ENCODE results near the gene COL6A2.

- TF ChIP-seq POLR2AphosphoS5 (IDR thresholded peaks at IDR 0.05; ENCODE audit: low read depth, low read length) (no peak), REST (IDR thresholded peaks at IDR 0.05; ENCODE audit: low read depth) (no peak), CTCF (IDR thresholded peaks at IDR 0.05 in 2 of 3, conservative IDR thresholded peaks at IDR 0.05 in 1 of 3; ENCODE audit: borderline replicate concordance in 1 of 3, insufficient read depth in 1 of 3, low read depth in 2 of 3, low read length in 2 of 3) (no peak), POLR2A (IDR thresholded peaks at IDR 0.05; ENCODE audit: borderline replicate concordance, extremely low read depth, insufficient read depth, insufficient read length) (no peak), ZBTB33 (IDR thresholded peaks at IDR 0.05; ENCODE audit: extremely low read depth, insufficient replicate concordance, low read length) (no peak), TCF7L2 (IDR thresholded peaks at IDR 0.05; ENCODE audit: borderline replicate concordance, extremely low read depth, insufficient read depth, insufficient read length) (no peak), EZH2 (IDR thresholded peaks at IDR 0.05) (no peak), SIN3A (IDR thresholded peaks at IDR 0.05; ENCODE audit: low read depth) (no peak), EGR1 (IDR thresholded peaks at IDR 0.05; ENCODE audit: low read depth) (no peak)
These were observed 17.1 kb downstream of the COL6A2 start for GRCh38 chr21:46114963-46115362.

Measured in HCT116 (cell line).